Tibial nerve (tissue), 4 donors: ENCODE measurements around the gene WDR91.

Source experiments
- EP300 ChIP-seq, 2 donors: sonication (generic); formaldehyde crosslinking; IDR thresholded peaks; one replicate each; pipeline ENCODE4 v1.6.1; 2017; ENCODE audit warnings: antibody characterized with exemption in 2 of 2, mild to moderate bottlenecking in 1 of 2
- TF ChIP-seq, protein P1 (sequence below), 5 experiments: fragments of 200-600 bp in 3 of 5; fragments of 450-650 bp in 2 of 5; sonication (generic) in 3 of 5; IDR thresholded peaks; one replicate each; pipeline ENCODE4 v1.5.1; 2016 to 2019; ENCODE audit warnings: antibody characterized with exemption in 5 of 5, mild to moderate bottlenecking in 3 of 5, moderate library complexity in 2 of 5

DNA sequence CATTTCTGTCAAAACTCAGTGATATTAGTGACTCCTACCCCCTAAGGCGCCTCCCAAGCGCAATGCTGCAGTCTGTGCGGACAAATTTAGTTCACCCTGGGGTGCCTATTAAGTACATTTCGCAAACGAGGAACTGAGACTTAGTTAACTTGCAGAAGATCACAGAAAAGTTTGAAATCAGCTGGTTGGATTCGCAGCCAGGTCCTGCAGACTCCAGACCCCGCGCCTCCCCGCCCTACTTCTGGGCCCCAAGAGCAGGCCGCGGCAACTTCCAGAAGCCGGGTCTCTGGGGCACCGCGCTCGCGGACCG, 41.4 kb downstream of the WDR91 start:
- TF ChIP-seq, protein P1, sequence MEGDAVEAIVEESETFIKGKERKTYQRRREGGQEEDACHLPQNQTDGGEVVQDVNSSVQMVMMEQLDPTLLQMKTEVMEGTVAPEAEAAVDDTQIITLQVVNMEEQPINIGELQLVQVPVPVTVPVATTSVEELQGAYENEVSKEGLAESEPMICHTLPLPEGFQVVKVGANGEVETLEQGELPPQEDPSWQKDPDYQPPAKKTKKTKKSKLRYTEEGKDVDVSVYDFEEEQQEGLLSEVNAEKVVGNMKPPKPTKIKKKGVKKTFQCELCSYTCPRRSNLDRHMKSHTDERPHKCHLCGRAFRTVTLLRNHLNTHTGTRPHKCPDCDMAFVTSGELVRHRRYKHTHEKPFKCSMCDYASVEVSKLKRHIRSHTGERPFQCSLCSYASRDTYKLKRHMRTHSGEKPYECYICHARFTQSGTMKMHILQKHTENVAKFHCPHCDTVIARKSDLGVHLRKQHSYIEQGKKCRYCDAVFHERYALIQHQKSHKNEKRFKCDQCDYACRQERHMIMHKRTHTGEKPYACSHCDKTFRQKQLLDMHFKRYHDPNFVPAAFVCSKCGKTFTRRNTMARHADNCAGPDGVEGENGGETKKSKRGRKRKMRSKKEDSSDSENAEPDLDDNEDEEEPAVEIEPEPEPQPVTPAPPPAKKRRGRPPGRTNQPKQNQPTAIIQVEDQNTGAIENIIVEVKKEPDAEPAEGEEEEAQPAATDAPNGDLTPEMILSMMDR (IDR thresholded peaks at IDR 0.05) = no peak
- no peak for TF ChIP-seq EP300 (IDR thresholded peaks at IDR 0.05)
